HepG2 (cell line): ENCODE results near the gene UTP4. TPM values are rescaled to one million over a fixed set of nuclear protein-coding genes. Genes with fewer than 3 reads are reported as not detected.

Source experiments
- ARHGAP35 ChIP-seq: sonication (generic); formaldehyde crosslinking; IDR thresholded peaks from 2 replicates; pipeline ENCODE4 v1.9.0; 2022; ENCODE audit warnings: mild to moderate bottlenecking, inconsistent platforms, moderate library complexity, missing genetic modification reagents, borderline replicate concordance
- ATM ChIP-seq: fragments of 450-650 bp; IDR thresholded peaks from 2 replicates; pipeline ENCODE4 v1.7.1; 2017; ENCODE audit warnings: mild to moderate bottlenecking, borderline replicate concordance
- HOXA7 ChIP-seq: sonication (generic); formaldehyde crosslinking; IDR thresholded peaks from 2 replicates; pipeline ENCODE4 v1.8.1; 2022; ENCODE audit warnings: mild to moderate bottlenecking, missing genetic modification reagents, moderate library complexity
- MED1 ChIP-seq: sonication (generic); formaldehyde crosslinking; IDR thresholded peaks from 2 replicates; pipeline ENCODE4 v1.4.0; 2020; ENCODE audit warnings: missing genetic modification reagents
- MIXL1 ChIP-seq: IDR thresholded peaks from 2 replicates; pipeline ENCODE4 v1.6.1; 2016
- MTA1 ChIP-seq: sonication (generic); formaldehyde crosslinking; IDR thresholded peaks from 2 replicates; pipeline ENCODE4 v1.4.0; 2020; ENCODE audit warnings: missing genetic modification reagents, mild to moderate bottlenecking, borderline replicate concordance
- NR2F6 ChIP-seq, 2 experiments: IDR thresholded peaks; 2 replicates each; pipeline ENCODE4 v1.6.1; 2016; ENCODE audit warnings: antibody characterized with exemption in 1 of 2, mild to moderate bottlenecking in 1 of 2
- SMYD3 ChIP-seq: sonication (generic); formaldehyde crosslinking; IDR thresholded peaks from 2 replicates; pipeline ENCODE4 v1.8.1; 2023; ENCODE audit warnings: mild to moderate bottlenecking, missing genetic modification reagents
- SNRNP70 ChIP-seq: fragments of 200-400 bp; formaldehyde crosslinking; IDR thresholded peaks from 2 replicates; pipeline ENCODE4 v1.6.1; 2017; ENCODE audit warnings: mild to moderate bottlenecking, low read depth, low read length, moderate library complexity
- STAG1 ChIP-seq: sonication (generic); formaldehyde crosslinking; IDR thresholded peaks from 2 replicates; pipeline ENCODE4 v1.4.0; 2020; ENCODE audit warnings: missing genetic modification reagents
- TAF1 ChIP-seq: sonication (generic); formaldehyde crosslinking; IDR thresholded peaks from 2 replicates; pipeline ENCODE4 v1.4.0; 2020; ENCODE audit warnings: missing genetic modification reagents
- TCF7 ChIP-seq: sonication (generic); IDR thresholded peaks from 2 replicates; pipeline ENCODE4 v1.6.1; 2016; ENCODE audit warnings: antibody characterized with exemption, low read depth
- YEATS2 ChIP-seq: sonication (generic); formaldehyde crosslinking; IDR thresholded peaks from 2 replicates; pipeline ENCODE4 v1.4.0; 2020; ENCODE audit warnings: missing genetic modification reagents, borderline replicate concordance
- ZBTB7B ChIP-seq: sonication (generic); formaldehyde crosslinking; IDR thresholded peaks from 2 replicates; pipeline ENCODE4 v1.4.0; 2020; ENCODE audit warnings: missing genetic modification reagents
- ZMAT3 ChIP-seq: sonication (generic); formaldehyde crosslinking; conservative IDR thresholded peaks from 2 replicates; pipeline ENCODE4 v1.7.0; 2021; ENCODE audit warnings: missing genetic modification reagents
- ZNF136 ChIP-seq: sonication (generic); formaldehyde crosslinking; IDR thresholded peaks from 2 replicates; pipeline ENCODE4 v1.8.1; 2022; ENCODE audit warnings: low read depth, mild to moderate bottlenecking, moderate library complexity, missing genetic modification reagents
- ZNF496 ChIP-seq: sonication (generic); formaldehyde crosslinking; IDR thresholded peaks from 2 replicates; pipeline ENCODE4 v1.8.1; 2023; ENCODE audit warnings: mild to moderate bottlenecking, moderate library complexity, missing genetic modification reagents; ENCODE audit not compliant: insufficient replicate concordance
- ZNF569 ChIP-seq: sonication (generic); formaldehyde crosslinking; IDR thresholded peaks from 2 replicates; pipeline ENCODE4 v1.5.0; 2020; ENCODE audit warnings: mild to moderate bottlenecking, missing genetic modification reagents, moderate library complexity, borderline replicate concordance
- polyA plus RNA-seq, 8 experiments: library from polyadenylated mRNA; depleted of rRNA in 3 of 8; stranded (reverse) in 7 of 8; unstranded in 1 of 8; fragments of >200 nt; fragmentation: Illumina TruSeq in 4 of 8; extraction: Trizol in 4 of 8; gene quantifications; 2 replicates each; pipeline versions ENCODE4 v1.2.1 to v1.2.3, GENCODE V29; 2011 to 2016; ENCODE audit warnings: low read depth in 4 of 8, missing spikeins in 1 of 8, mixed read lengths in 1 of 8; ENCODE audit not compliant: insufficient read depth in 1 of 8
- total RNA-seq, 5 experiments: library from RNA; depleted of rRNA; stranded (reverse); fragments of >200 nt; fragmentation: Illumina TruSeq; extraction: Trizol; gene quantifications; 2 replicates each; pipeline ENCODE4 v1.2.3, GENCODE V29; 2016; ENCODE audit warnings: low read depth in 1 of 5
- TF ChIP-seq, protein P1 (sequence below): sonication (generic); formaldehyde crosslinking; IDR thresholded peaks from 2 replicates; pipeline ENCODE4 v1.5.0; 2020; ENCODE audit warnings: mild to moderate bottlenecking, missing genetic modification reagents, borderline replicate concordance
- TF ChIP-seq, protein P2 (sequence below): sonication (generic); formaldehyde crosslinking; IDR thresholded peaks from 2 replicates; pipeline ENCODE4 v1.8.1; 2023; ENCODE audit warnings: missing genetic modification reagents, inconsistent platforms, borderline replicate concordance

The UTP4 gene
- total and polyA plus RNA-seq, 2 of the 13 experiments (the other 11 are each of a cell fraction or from before 2014, with no cell fraction given) = 30.0 to 85.8 TPM

DNA sequence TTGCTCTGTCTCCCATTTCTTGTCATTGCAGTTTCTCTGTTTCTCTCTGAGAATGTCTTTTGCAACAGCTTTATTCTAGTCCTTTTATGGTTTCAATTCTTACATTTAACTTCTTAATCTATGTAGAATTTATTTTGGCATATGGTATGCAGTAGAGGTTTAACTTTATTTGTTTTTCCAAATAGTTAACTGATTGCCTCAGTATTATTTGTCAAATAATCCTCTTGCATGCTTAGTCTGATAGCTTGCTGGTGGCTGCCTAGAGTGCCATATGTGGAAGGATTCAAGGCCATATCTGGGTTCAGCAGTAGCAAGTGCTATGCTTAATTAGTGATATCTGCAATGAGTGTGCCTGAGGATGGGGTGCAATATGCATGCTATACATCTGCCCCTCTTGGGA is 61.4 kb downstream of the UTP4 start (continued):
- TF ChIP-seq, protein P1, sequence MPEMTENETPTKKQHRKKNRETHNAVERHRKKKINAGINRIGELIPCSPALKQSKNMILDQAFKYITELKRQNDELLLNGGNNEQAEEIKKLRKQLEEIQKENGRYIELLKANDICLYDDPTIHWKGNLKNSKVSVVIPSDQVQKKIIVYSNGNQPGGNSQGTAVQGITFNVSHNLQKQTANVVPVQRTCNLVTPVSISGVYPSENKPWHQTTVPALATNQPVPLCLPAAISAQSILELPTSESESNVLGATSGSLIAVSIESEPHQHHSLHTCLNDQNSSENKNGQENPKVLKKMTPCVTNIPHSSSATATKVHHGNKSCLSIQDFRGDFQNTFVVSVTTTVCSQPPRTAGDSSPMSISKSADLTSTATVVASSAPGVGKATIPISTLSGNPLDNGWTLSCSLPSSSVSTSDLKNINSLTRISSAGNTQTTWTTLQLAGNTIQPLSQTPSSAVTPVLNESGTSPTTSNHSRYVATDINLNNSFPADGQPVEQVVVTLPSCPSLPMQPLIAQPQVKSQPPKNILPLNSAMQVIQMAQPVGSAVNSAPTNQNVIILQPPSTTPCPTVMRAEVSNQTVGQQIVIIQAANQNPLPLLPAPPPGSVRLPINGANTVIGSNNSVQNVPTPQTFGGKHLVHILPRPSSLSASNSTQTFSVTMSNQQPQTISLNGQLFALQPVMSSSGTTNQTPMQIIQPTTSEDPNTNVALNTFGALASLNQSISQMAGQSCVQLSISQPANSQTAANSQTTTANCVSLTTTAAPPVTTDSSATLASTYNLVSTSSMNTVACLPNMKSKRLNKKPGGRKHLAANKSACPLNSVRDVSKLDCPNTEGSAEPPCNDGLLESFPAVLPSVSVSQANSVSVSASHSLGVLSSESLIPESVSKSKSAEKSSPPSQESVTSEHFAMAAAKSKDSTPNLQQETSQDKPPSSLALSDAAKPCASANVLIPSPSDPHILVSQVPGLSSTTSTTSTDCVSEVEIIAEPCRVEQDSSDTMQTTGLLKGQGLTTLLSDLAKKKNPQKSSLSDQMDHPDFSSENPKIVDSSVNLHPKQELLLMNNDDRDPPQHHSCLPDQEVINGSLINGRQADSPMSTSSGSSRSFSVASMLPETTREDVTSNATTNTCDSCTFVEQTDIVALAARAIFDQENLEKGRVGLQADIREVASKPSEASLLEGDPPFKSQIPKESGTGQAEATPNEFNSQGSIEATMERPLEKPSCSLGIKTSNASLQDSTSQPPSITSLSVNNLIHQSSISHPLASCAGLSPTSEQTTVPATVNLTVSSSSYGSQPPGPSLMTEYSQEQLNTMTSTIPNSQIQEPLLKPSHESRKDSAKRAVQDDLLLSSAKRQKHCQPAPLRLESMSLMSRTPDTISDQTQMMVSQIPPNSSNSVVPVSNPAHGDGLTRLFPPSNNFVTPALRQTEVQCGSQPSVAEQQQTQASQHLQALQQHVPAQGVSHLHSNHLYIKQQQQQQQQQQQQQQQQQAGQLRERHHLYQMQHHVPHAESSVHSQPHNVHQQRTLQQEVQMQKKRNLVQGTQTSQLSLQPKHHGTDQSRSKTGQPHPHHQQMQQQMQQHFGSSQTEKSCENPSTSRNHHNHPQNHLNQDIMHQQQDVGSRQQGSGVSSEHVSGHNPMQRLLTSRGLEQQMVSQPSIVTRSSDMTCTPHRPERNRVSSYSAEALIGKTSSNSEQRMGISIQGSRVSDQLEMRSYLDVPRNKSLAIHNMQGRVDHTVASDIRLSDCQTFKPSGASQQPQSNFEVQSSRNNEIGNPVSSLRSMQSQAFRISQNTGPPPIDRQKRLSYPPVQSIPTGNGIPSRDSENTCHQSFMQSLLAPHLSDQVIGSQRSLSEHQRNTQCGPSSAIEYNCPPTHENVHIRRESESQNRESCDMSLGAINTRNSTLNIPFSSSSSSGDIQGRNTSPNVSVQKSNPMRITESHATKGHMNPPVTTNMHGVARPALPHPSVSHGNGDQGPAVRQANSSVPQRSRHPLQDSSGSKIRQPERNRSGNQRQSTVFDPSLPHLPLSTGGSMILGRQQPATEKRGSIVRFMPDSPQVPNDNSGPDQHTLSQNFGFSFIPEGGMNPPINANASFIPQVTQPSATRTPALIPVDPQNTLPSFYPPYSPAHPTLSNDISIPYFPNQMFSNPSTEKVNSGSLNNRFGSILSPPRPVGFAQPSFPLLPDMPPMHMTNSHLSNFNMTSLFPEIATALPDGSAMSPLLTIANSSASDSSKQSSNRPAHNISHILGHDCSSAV (CRISPR knock-in tag) = no peak
- TF ChIP-seq, protein P2, sequence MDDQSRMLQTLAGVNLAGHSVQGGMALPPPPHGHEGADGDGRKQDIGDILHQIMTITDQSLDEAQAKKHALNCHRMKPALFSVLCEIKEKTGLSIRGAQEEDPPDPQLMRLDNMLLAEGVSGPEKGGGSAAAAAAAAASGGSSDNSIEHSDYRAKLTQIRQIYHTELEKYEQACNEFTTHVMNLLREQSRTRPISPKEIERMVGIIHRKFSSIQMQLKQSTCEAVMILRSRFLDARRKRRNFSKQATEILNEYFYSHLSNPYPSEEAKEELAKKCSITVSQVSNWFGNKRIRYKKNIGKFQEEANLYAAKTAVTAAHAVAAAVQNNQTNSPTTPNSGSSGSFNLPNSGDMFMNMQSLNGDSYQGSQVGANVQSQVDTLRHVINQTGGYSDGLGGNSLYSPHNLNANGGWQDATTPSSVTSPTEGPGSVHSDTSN (CRISPR knock-in tag) = no peak
- TF ChIP-seq MTA1 (CRISPR knock-in tag) = no peak
- TF ChIP-seq ZNF569 (CRISPR knock-in tag) = no peak
- no peak for TF ChIP-seq ATM
- TF ChIP-seq MIXL1 (CRISPR knock-in tag) = peak; percentile 75; the same call in 1 of the 2 replicates
- TF ChIP-seq ZMAT3 (CRISPR knock-in tag) = no peak
- no peak for TF ChIP-seq ARHGAP35
- no peak for TF ChIP-seq SMYD3
- no peak for TF ChIP-seq ZNF136 (CRISPR knock-in tag)
- TF ChIP-seq MED1 (CRISPR knock-in tag) = 0 out of 2 replicates have a peak, but pooled peaks have one; percentile 15
- TF ChIP-seq NR2F6 (IDR thresholded peaks at IDR 0.05) = no peak
- TF ChIP-seq NR2F6 (CRISPR knock-in tag; IDR thresholded peaks at IDR 0.05) = no peak
- no peak for TF ChIP-seq HOXA7
- no peak for TF ChIP-seq TAF1 (CRISPR knock-in tag)
- TF ChIP-seq SNRNP70 = no peak
- TF ChIP-seq ZBTB7B = no peak
- TF ChIP-seq YEATS2 (CRISPR knock-in tag) = no peak
- TF ChIP-seq STAG1 = no peak
- TF ChIP-seq TCF7 = no peak
- TF ChIP-seq ZNF496 = no peak
